Neural cell (in vitro differentiated cells): ENCODE measurements around the gene ABI3BP. TPM values are rescaled to one million over a fixed set of nuclear protein-coding genes. Genes with fewer than 3 reads are reported as not detected.

ENCODE experiments used
- H2AFZ ChIP-seq: fragments of 200-600, 300-800 bp; sonication (generic), shearing (Covaris generic); 2 replicates; pipeline ENCODE4 v1.6.0; 2014; ENCODE audit warnings: low read depth, mild to moderate bottlenecking, antibody characterized with exemption, low read length, moderate library complexity
- H3F3A ChIP-seq: fragments of 200-600 bp; shearing (Covaris generic); 2 replicates; pipeline ENCODE4 v1.6.1; 2016; ENCODE audit warnings: mild to moderate bottlenecking, moderate library complexity, mixed read lengths, antibody characterized with exemption, low read length; ENCODE audit not compliant: insufficient read depth, poor library complexity, severe bottlenecking
- H3K27ac ChIP-seq: fragments of 200-600, 300-800 bp; sonication (generic), shearing (Covaris generic); 2 replicates; pipeline ENCODE4 v1.5.1; 2014; ENCODE audit warnings: mild to moderate bottlenecking, low read length, moderate library complexity
- H3K27me3 ChIP-seq: fragments of 300-800, 200-600 bp; sonication (generic), shearing (Covaris generic); 2 replicates; pipeline ENCODE4 v1.6.0; 2014; ENCODE audit warnings: mild to moderate bottlenecking, low read depth, low read length, moderate library complexity; ENCODE audit not compliant: insufficient read depth
- H3K36me3 ChIP-seq: fragments of 300-800, 200-600 bp; sonication (generic), shearing (Covaris generic); 2 replicates; pipeline ENCODE4 v1.5.1; 2014; ENCODE audit warnings: mild to moderate bottlenecking, antibody characterized with exemption, low read length, moderate library complexity; ENCODE audit not compliant: insufficient read depth
- H3K4me2 ChIP-seq: fragments of 300-800, 200-600 bp; sonication (generic), shearing (Covaris generic); 2 replicates; pipeline ENCODE4 v1.6.0; 2014; ENCODE audit warnings: mild to moderate bottlenecking, low read length
- H3K4me3 ChIP-seq: fragments of 300-800, 200-600 bp; sonication (generic), shearing (Covaris generic); 2 replicates; pipeline ENCODE4 v1.5.1; 2014; ENCODE audit warnings: mild to moderate bottlenecking, low read length, moderate library complexity
- H3K79me2 ChIP-seq: fragments of 200-600 bp; shearing (Covaris generic); replicated peaks from 2 replicates; pipeline ENCODE4 v1.6.0; 2014; ENCODE audit warnings: mild to moderate bottlenecking, low read length, moderate library complexity; ENCODE audit not compliant: insufficient read depth
- H3K9ac ChIP-seq: fragments of 300-800, 200-600 bp; sonication (generic), shearing (Covaris generic); 2 replicates; pipeline ENCODE4 v1.6.1; 2016; ENCODE audit warnings: mild to moderate bottlenecking, low read length, mixed read lengths
- H3K9me2 ChIP-seq: fragments of 200-600 bp; shearing (Covaris generic); 2 replicates; pipeline ENCODE4 v1.6.1; 2016; ENCODE audit warnings: mild to moderate bottlenecking, low read length, mixed read lengths; ENCODE audit not compliant: insufficient read depth
- H3K9me3 ChIP-seq: fragments of 200-600, 300-800 bp; sonication (generic), shearing (Covaris generic); 2 replicates; pipeline ENCODE4 v1.6.1; 2016; ENCODE audit warnings: mild to moderate bottlenecking, mixed run types, low read length, moderate library complexity, mixed read lengths
- H4K20me1 ChIP-seq: fragments of 200-600 bp; shearing (Covaris generic); 2 replicates; pipeline ENCODE4 v1.6.1; 2016; ENCODE audit warnings: mild to moderate bottlenecking, mixed run types; ENCODE audit not compliant: insufficient read depth
- CTCF ChIP-seq: fragments of 450-650 bp; IDR thresholded peaks from 2 replicates; pipeline ENCODE4 v1.5.1; 2014; ENCODE audit warnings: antibody characterized with exemption, mild to moderate bottlenecking, moderate library complexity; ENCODE audit not compliant: poor library complexity, severe bottlenecking
- EP300 ChIP-seq: fragments of 450-650 bp; conservative IDR thresholded peaks from 2 replicates; pipeline ENCODE4 v1.6.1; 2014; ENCODE audit warnings: antibody characterized with exemption, mild to moderate bottlenecking, moderate library complexity; ENCODE audit not compliant: poor library complexity, severe bottlenecking
- EZH2 ChIP-seq: fragments of 200-600, 300-800 bp; shearing (Covaris generic), sonication (generic); IDR thresholded peaks from 2 replicates; pipeline ENCODE4 v1.6.1; 2014; ENCODE audit warnings: antibody characterized with exemption, low read length, borderline replicate concordance, mild to moderate bottlenecking; ENCODE audit not compliant: insufficient read depth, poor library complexity, severe bottlenecking
- MXI1 ChIP-seq: fragments of 450-650 bp; conservative IDR thresholded peaks from 2 replicates; pipeline ENCODE4 v1.6.1; 2014; ENCODE audit warnings: antibody characterized with exemption, mild to moderate bottlenecking; ENCODE audit not compliant: poor library complexity, severe bottlenecking
- POLR2AphosphoS5 ChIP-seq: IDR thresholded peaks from 2 replicates; pipeline ENCODE4 v1.6.1; 2012
- RAD21 ChIP-seq: fragments of 450-650 bp; conservative IDR thresholded peaks from 2 replicates; pipeline ENCODE4 v1.6.1; 2014; ENCODE audit warnings: antibody characterized with exemption, mild to moderate bottlenecking, moderate library complexity
- REST ChIP-seq: IDR thresholded peaks from 2 replicates; pipeline ENCODE4 v1.6.1; 2012; ENCODE audit warnings: borderline replicate concordance
- SMC3 ChIP-seq: fragments of 450-650 bp; conservative IDR thresholded peaks from 2 replicates; pipeline ENCODE4 v1.6.1; 2014; ENCODE audit warnings: antibody characterized with exemption, mild to moderate bottlenecking, moderate library complexity; ENCODE audit not compliant: poor library complexity
- TAF1 ChIP-seq: IDR thresholded peaks from 2 replicates; pipeline ENCODE4 v1.6.1; 2012; ENCODE audit warnings: low read depth
- polyA plus RNA-seq: library from polyadenylated mRNA; depleted of rRNA; stranded (reverse); fragments of >200 nt; gene quantifications from 2 replicates; pipeline ENCODE4 v1.2.3, GENCODE V29; 2014

ABI3BP gene
- polyA plus RNA-seq, 1 donor from 2014 or later = not detected

- no peak overlapping the region for H2AFZ ChIP-seq
- no peak overlapping the region for H3K27ac ChIP-seq
- TF ChIP-seq SMC3 (no peak), CTCF (no peak), MXI1 (no peak), RAD21 (no peak), REST (no peak), EP300 (no peak), EZH2 (no peak), POLR2AphosphoS5 (no peak), TAF1 (no peak)
- no peaks in the 10 kb centered on the region for H3F3A ChIP-seq
- no peaks in the 10 kb centered on the region for H3K9me2 ChIP-seq
- H3K27me3 ChIP-seq = no peaks in the 10 kb centered on the region
- H3K4me3 ChIP-seq = no peak overlapping the region
- no peak overlapping the region for H3K9ac ChIP-seq
- H3K9me3 ChIP-seq = no peaks in the 10 kb centered on the region
- H3K36me3 ChIP-seq = no peaks in the 10 kb centered on the region
- H3K4me2 ChIP-seq = no peak overlapping the region
- no peaks in the 10 kb centered on the region for H3K79me2 ChIP-seq
- H4K20me1 ChIP-seq = no peaks in the 10 kb centered on the region
Measured at GRCh38 chr3:100893590-100893989, 99.6 kb downstream of the ABI3BP start.

GRCh38 chr3:100893108-100893507 is 100.1 kb downstream of the ABI3BP start:
- Histone ChIP-seq H3K79me2 (no peaks in the 10 kb centered on the region), H3K4me3 (no peak overlapping the region), H3F3A (no peaks in the 10 kb centered on the region), H3K27me3 (no peaks in the 10 kb centered on the region), H3K36me3 (no peaks in the 10 kb centered on the region), H3K9ac (no peak overlapping the region), H4K20me1 (no peaks in the 10 kb centered on the region), H2AFZ (no peak overlapping the region), H3K9me2 (no peaks in the 10 kb centered on the region), H3K27ac (no peak overlapping the region), H3K9me3 (no peaks in the 10 kb centered on the region), H3K4me2 (no peak overlapping the region)
- TF ChIP-seq RAD21 (no peak), CTCF (no peak), SMC3 (no peak), EZH2 (no peak), EP300 (no peak), POLR2AphosphoS5 (no peak), TAF1 (no peak), MXI1 (no peak), REST (no peak)
